ENCODE results near the gene SIGLEC10. TPM values are rescaled to one million over a fixed set of nuclear protein-coding genes. Genes with fewer than 3 reads are reported as not detected.

Gene SIGLEC10
- total RNA-seq, 1 experiment from 2014 or later = not detected

DNA sequence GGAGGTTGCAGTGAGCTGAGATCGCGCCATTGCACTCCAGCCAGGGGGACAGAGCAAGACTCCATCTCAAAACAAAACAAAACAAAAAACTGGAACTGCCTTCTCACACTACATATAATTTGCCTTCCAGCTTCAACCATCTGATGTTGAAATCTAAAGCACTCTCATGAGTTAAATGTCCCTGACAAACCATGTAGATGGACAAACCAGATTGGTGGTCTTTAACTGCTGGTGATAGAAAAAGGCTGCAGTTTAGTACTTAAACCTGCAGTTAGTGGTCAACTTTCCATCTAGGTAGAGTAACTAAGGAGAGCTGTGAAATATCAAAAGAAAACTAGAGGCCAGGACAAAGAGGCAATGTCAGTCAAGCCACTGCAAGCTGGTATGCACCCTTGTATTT, 21.3 kb downstream of the SIGLEC10 start:
- CTCF ChIA-PET = no interaction called here
- BruUV-seq (replicated peaks) = no TSS peak
- Histone ChIP-seq H3K36me3 (ENCODE audit: control insufficient read depth, insufficient read depth, low read length) (no peaks in the 10 kb centered on the region; the same call in 1 of the 2 replicates), H3K4me1 (ENCODE audit: control insufficient read depth, insufficient read depth, low read length) (peaks cover 3% of the 10 kb centered on the region), H3K27ac (ENCODE audit: low read length) (no peak overlapping the region), H3K9me3 (ENCODE audit: control insufficient read depth, insufficient read depth, low read depth, low read length) (no peaks in the 10 kb centered on the region), H3K4me3 (ENCODE audit: low read depth in 2 of 2, low read length in 2 of 2) (no peak overlapping the region), H3K27me3 (ENCODE audit: control insufficient read depth, insufficient read depth, low read length) (no peaks in the 10 kb centered on the region)
- intact Hi-C loops (cut with micrococcal nuclease; ENCODE audit: unreplicated experiment) = no loop called here
- DNase-seq (ENCODE audit: low read depth, low spot score) (no peak), ATAC-seq (no peak)
- TF ChIP-seq TCF7L2 (IDR thresholded peaks at IDR 0.05; ENCODE audit: low read depth, low read length) = no peak
- TF ChIP-seq, protein P1, sequence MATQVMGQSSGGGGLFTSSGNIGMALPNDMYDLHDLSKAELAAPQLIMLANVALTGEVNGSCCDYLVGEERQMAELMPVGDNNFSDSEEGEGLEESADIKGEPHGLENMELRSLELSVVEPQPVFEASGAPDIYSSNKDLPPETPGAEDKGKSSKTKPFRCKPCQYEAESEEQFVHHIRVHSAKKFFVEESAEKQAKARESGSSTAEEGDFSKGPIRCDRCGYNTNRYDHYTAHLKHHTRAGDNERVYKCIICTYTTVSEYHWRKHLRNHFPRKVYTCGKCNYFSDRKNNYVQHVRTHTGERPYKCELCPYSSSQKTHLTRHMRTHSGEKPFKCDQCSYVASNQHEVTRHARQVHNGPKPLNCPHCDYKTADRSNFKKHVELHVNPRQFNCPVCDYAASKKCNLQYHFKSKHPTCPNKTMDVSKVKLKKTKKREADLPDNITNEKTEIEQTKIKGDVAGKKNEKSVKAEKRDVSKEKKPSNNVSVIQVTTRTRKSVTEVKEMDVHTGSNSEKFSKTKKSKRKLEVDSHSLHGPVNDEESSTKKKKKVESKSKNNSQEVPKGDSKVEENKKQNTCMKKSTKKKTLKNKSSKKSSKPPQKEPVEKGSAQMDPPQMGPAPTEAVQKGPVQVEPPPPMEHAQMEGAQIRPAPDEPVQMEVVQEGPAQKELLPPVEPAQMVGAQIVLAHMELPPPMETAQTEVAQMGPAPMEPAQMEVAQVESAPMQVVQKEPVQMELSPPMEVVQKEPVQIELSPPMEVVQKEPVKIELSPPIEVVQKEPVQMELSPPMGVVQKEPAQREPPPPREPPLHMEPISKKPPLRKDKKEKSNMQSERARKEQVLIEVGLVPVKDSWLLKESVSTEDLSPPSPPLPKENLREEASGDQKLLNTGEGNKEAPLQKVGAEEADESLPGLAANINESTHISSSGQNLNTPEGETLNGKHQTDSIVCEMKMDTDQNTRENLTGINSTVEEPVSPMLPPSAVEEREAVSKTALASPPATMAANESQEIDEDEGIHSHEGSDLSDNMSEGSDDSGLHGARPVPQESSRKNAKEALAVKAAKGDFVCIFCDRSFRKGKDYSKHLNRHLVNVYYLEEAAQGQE (IDR thresholded peaks at IDR 0.05; ENCODE audit: insufficient read depth in 1 of 2, low read depth in 2 of 2, low read length in 1 of 2) = no peak
- no peak for TF ChIP-seq SIN3A (IDR thresholded peaks at IDR 0.05; ENCODE audit: borderline replicate concordance, insufficient read depth, low read depth, low read length)
- TF ChIP-seq POLR2AphosphoS5 (IDR thresholded peaks at IDR 0.05; ENCODE audit: low read depth, low read length) = no peak
- TF ChIP-seq, protein P2, sequence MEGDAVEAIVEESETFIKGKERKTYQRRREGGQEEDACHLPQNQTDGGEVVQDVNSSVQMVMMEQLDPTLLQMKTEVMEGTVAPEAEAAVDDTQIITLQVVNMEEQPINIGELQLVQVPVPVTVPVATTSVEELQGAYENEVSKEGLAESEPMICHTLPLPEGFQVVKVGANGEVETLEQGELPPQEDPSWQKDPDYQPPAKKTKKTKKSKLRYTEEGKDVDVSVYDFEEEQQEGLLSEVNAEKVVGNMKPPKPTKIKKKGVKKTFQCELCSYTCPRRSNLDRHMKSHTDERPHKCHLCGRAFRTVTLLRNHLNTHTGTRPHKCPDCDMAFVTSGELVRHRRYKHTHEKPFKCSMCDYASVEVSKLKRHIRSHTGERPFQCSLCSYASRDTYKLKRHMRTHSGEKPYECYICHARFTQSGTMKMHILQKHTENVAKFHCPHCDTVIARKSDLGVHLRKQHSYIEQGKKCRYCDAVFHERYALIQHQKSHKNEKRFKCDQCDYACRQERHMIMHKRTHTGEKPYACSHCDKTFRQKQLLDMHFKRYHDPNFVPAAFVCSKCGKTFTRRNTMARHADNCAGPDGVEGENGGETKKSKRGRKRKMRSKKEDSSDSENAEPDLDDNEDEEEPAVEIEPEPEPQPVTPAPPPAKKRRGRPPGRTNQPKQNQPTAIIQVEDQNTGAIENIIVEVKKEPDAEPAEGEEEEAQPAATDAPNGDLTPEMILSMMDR (IDR thresholded peaks at IDR 0.05) = no peak
- POLR2A ChIA-PET = interaction anchor here (0.6 to 0.7 kb wide), 2 partner anchors 235 to 326 kb away, joined by 8 to 9 read pairs; no protein-coding TSS in a partner anchor
- in situ Hi-C loops (cut with HindIII; ENCODE audit: low pct_unique_long_range_greater_than_20kb, low sequenced_read_pairs) = no loop called here

DNA sequence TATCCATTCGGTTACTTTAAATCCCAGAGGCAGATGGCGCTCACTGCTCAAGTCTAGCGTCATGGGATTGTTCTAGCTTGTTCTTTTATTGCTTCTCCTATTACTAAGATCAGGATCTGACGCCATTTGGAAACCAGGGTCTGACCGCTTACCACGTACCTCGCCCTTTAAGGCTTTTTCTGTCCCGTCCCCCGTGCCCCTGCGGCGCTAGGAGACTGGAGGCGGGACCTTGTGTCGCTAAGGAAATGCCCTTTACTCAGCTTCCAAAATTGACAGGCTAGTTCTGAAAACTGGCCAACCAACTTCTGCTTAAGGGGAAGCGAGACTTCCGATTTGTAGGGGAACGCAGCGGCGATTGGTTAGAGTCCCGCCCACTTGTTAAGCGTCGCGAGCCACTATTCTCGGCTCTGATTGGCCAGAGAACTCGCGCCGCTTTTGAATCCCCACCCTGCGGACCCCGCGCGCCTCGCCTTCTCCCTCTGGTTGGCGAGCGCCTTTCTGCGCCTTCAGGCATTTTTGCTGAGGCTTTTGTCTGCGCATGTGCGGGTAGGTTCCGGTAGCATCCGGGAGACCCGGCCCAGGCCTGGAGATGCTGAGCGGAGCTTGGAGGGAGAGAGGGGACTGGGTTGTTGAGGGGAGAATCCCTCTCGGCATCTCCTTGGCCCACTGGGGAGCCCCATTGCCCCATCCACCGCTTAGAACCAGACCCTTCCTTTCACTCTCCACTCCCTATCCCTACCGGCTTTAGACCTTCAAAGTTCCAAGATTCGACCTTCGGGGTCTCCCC, 23.2 kb downstream of the SIGLEC10 start:
- Histone ChIP-seq H3K27ac (ENCODE audit: low read length) (peak overlapping the region; percentile 95), H3K27me3 (ENCODE audit: control insufficient read depth, insufficient read depth, low read length) (no peaks in the 10 kb centered on the region), H3K36me3 (ENCODE audit: control insufficient read depth, insufficient read depth, low read length) (no peaks in the 10 kb centered on the region; the same call in 1 of the 2 replicates), H3K9me3 (ENCODE audit: control insufficient read depth, insufficient read depth, low read depth, low read length) (no peaks in the 10 kb centered on the region), H3K4me1 (ENCODE audit: control insufficient read depth, insufficient read depth, low read length) (peaks cover 3% of the 10 kb centered on the region), H3K4me3 (ENCODE audit: low read depth in 2 of 2, low read length in 2 of 2) (peak overlapping the region; percentile 55 to 74)
- ATAC-seq = peak; percentile 99
- intact Hi-C loops (cut with micrococcal nuclease; ENCODE audit: unreplicated experiment) = no loop called here
- DNase-seq (ENCODE audit: low read depth, low spot score) = peak; percentile 86
- TF ChIP-seq, protein P2 (IDR thresholded peaks at IDR 0.05) = no peak
- TF ChIP-seq, protein P1 (IDR thresholded peaks at IDR 0.05; ENCODE audit: insufficient read depth in 1 of 2, low read depth in 2 of 2, low read length in 1 of 2) = no peak
- TF ChIP-seq SIN3A (IDR thresholded peaks at IDR 0.05; ENCODE audit: borderline replicate concordance, insufficient read depth, low read depth, low read length) (peak; percentile 49; the same call in 1 of the 2 replicates), POLR2AphosphoS5 (IDR thresholded peaks at IDR 0.05; ENCODE audit: low read depth, low read length) (peak; percentile 67), TCF7L2 (IDR thresholded peaks at IDR 0.05; ENCODE audit: low read depth, low read length) (0 out of 2 replicates have a peak, but pooled peaks have one; percentile 3)
- POLR2A ChIA-PET = no interaction called here
- BruUV-seq (replicated peaks) = no TSS peak
- in situ Hi-C loops (cut with HindIII; ENCODE audit: low pct_unique_long_range_greater_than_20kb, low sequenced_read_pairs) = no loop called here
- CTCF ChIA-PET = no interaction called here
